ENCODE results near the gene TMOD2.
"Not testable (repeated sequence)": the region's sequence is repeated elsewhere in the genome, so short reads cannot be mapped to it uniquely, and the experiment has no call there.

DNA sequence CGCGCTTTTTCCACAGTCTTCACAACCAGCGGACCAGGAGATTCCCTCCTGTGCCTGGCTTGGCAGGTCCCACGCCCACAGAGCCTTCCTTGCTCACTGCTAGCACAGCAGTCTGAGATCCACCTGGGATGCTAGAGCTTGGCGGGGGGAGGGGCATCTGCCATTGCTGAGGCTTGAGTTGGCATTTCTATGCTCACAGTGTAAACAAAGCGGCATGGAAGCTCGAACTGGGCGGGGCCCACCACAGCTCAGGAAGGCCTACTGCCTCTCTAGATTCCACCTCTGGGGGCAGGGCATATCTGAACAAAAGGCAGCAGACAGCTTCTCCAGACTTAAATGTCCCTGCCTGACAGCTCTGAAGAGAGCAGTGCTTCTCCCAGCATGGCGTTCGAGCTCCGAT lies 35.7 kb downstream of the TMOD2 start:
- TF ChIP-seq, protein P1, sequence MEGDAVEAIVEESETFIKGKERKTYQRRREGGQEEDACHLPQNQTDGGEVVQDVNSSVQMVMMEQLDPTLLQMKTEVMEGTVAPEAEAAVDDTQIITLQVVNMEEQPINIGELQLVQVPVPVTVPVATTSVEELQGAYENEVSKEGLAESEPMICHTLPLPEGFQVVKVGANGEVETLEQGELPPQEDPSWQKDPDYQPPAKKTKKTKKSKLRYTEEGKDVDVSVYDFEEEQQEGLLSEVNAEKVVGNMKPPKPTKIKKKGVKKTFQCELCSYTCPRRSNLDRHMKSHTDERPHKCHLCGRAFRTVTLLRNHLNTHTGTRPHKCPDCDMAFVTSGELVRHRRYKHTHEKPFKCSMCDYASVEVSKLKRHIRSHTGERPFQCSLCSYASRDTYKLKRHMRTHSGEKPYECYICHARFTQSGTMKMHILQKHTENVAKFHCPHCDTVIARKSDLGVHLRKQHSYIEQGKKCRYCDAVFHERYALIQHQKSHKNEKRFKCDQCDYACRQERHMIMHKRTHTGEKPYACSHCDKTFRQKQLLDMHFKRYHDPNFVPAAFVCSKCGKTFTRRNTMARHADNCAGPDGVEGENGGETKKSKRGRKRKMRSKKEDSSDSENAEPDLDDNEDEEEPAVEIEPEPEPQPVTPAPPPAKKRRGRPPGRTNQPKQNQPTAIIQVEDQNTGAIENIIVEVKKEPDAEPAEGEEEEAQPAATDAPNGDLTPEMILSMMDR (IDR thresholded peaks at IDR 0.05): not testable (repeated sequence)
- not testable (repeated sequence) for TF ChIP-seq EP300 (IDR thresholded peaks at IDR 0.05)
